Sigmoid colon (tissue), 3 donors: ENCODE results near the gene CFAP61.

Source experiments
- CTCF ChIP-seq, 4 experiments: fragments of 450-650 bp in 3 of 4; fragments of 200-600 bp in 1 of 4; IDR thresholded peaks; one replicate each; pipeline ENCODE4 v1.5.1; 2016 to 2019; ENCODE audit warnings: antibody characterized with exemption in 4 of 4, mild to moderate bottlenecking in 3 of 4, moderate library complexity in 2 of 4
- POLR2A ChIP-seq, 2 donors: fragments of 450-650 bp; IDR thresholded peaks; one replicate each; pipeline ENCODE4 v1.6.1; 2016; ENCODE audit warnings: antibody characterized with exemption in 2 of 2, mild to moderate bottlenecking in 2 of 2, moderate library complexity in 2 of 2

DNA sequence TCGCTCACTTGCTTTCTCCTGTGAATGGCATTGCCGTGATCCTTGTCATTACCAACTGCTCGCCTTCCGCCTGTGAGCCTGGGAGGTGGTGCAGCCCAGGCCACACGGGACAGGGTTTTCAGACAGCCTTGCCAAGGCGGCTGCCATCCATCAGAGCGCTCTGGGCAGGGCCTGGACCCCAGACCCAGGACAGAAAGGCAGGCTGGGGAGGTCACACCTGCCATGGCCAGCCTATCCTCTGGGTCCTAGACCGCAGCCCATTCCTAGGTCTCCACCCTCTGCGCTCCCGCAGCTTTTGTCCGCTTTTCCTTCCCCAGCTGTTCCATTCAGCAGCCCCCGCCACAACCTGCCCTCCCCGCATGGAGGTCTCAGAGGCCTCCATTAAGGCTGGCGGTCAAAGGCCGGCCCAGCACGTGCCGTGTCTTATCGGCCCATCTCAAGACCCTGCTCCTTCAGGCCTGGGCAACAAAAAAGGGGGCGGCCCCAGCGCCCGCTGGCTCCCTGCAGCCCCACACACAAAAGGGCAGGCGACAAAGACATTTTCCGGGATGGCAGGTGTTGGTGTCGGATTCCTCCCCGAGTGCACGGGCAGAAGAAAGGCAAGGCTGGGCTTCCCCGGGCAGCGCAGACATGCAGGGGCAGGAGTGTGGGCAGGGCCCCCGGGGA lies 343.7 kb downstream of the CFAP61 start:
- no peak for TF ChIP-seq CTCF (IDR thresholded peaks at IDR 0.05)
- TF ChIP-seq POLR2A (IDR thresholded peaks at IDR 0.05) = no peak
